SK-N-SH treated with all-trans-retinoic acid at 6 μM for 48 hours (cell line): Measurements from ENCODE around the gene ALK.

Experiments used
- ATAC-seq: fragments of 200-7000 bp; cut with Tn5 transposase; 3 replicates; pipeline ENCODE4 v1.9.1; 2020; ENCODE audit warnings: mild to moderate bottlenecking, moderate library complexity
- ARNTL ChIP-seq: fragments of 450-650 bp; formaldehyde crosslinking; IDR thresholded peaks from 2 replicates; pipeline ENCODE4 v1.5.0; 2020; ENCODE audit warnings: low read depth, mild to moderate bottlenecking, moderate library complexity, borderline replicate concordance
- BACH2 ChIP-seq: fragments of 250-450 bp; sonication (Bioruptor Pico); IDR thresholded peaks from 2 replicates; pipeline ENCODE4 v1.9.0; 2021; ENCODE audit warnings: mild to moderate bottlenecking, borderline replicate concordance
- CSDC2 ChIP-seq: fragments of 250-450 bp; sonication (Bioruptor Pico); IDR thresholded peaks from 2 replicates; pipeline ENCODE4 v1.5.0; 2020; ENCODE audit warnings: mild to moderate bottlenecking, moderate library complexity
- ESRRG ChIP-seq: fragments of 250-450 bp; sonication (Bioruptor Pico); IDR thresholded peaks from 2 replicates; pipeline ENCODE4 v1.6.1; 2021; ENCODE audit warnings: mild to moderate bottlenecking
- GLIS3 ChIP-seq: fragments of 250-450 bp; sonication (Bioruptor Pico); IDR thresholded peaks from 2 replicates; pipeline ENCODE4 v1.5.0; 2020; ENCODE audit warnings: mild to moderate bottlenecking, moderate library complexity
- ISL1 ChIP-seq: fragments of 250-450 bp; sonication (Bioruptor Pico); IDR thresholded peaks from 2 replicates; pipeline ENCODE4 v2.1.2; 2022; ENCODE audit warnings: mild to moderate bottlenecking, moderate library complexity
- OSR1 ChIP-seq: fragments of 250-450 bp; sonication (Bioruptor Pico); IDR thresholded peaks from 2 replicates; pipeline ENCODE4 v1.8.0; 2022; ENCODE audit warnings: moderate library complexity, mild to moderate bottlenecking, inconsistent platforms
- PPARA ChIP-seq: fragments of 250-450 bp; sonication (Bioruptor Pico); IDR thresholded peaks from 2 replicates; pipeline ENCODE4 v1.5.0; 2020; ENCODE audit warnings: mild to moderate bottlenecking, borderline replicate concordance
- RARB ChIP-seq: fragments of 250-450 bp; sonication (Bioruptor Pico); IDR thresholded peaks from 2 replicates; pipeline ENCODE4 v1.8.0; 2021; ENCODE audit warnings: mild to moderate bottlenecking, moderate library complexity
- SNAI2 ChIP-seq: fragments of 250-450 bp; sonication (Bioruptor Pico); IDR thresholded peaks from 2 replicates; pipeline ENCODE4 v1.5.0; 2020; ENCODE audit warnings: mild to moderate bottlenecking, moderate library complexity
- TCF4 ChIP-seq: fragments of 250-450 bp; sonication (Bioruptor Pico); IDR thresholded peaks from 2 replicates; pipeline ENCODE4 v1.8.0; 2021; ENCODE audit warnings: mild to moderate bottlenecking, moderate library complexity, borderline replicate concordance
- ZC3H10 ChIP-seq: fragments of 250-450 bp; sonication (Bioruptor Pico); IDR thresholded peaks from 2 replicates; pipeline ENCODE4 v1.5.1; 2021; ENCODE audit warnings: mild to moderate bottlenecking, moderate library complexity
- ZFP3 ChIP-seq: fragments of 250-450 bp; sonication (Bioruptor Pico); IDR thresholded peaks from 2 replicates; pipeline ENCODE4 v1.5.0; 2020; ENCODE audit warnings: mild to moderate bottlenecking, moderate library complexity
- ZFP30 ChIP-seq: fragments of 450-650 bp; formaldehyde crosslinking; IDR thresholded peaks from 2 replicates; pipeline ENCODE4 v1.5.0; 2022; ENCODE audit warnings: mild to moderate bottlenecking, moderate library complexity
- ZNF565 ChIP-seq: fragments of 450-650 bp; formaldehyde crosslinking; conservative IDR thresholded peaks from 2 replicates; pipeline ENCODE4 v1.5.0; 2020; ENCODE audit warnings: low read depth, mild to moderate bottlenecking, moderate library complexity
- ZNF70 ChIP-seq: fragments of 450-650 bp; formaldehyde crosslinking; IDR thresholded peaks from 2 replicates; pipeline ENCODE4 v1.5.0; 2020; ENCODE audit warnings: mild to moderate bottlenecking, moderate library complexity
- ZNF8 ChIP-seq: fragments of 450-650 bp; formaldehyde crosslinking; IDR thresholded peaks from 2 replicates; pipeline ENCODE4 v1.5.0; 2020; ENCODE audit warnings: mild to moderate bottlenecking, moderate library complexity
- TF ChIP-seq, protein P1 (sequence below): fragments of 250-450 bp; sonication (Bioruptor Pico); IDR thresholded peaks from 2 replicates; pipeline ENCODE4 v1.5.0; 2020; ENCODE audit warnings: mild to moderate bottlenecking, moderate library complexity
- TF ChIP-seq, protein P2 (sequence below): fragments of 250-450 bp; sonication (Bioruptor Pico); IDR thresholded peaks from 2 replicates; pipeline ENCODE4 v1.8.0; 2021; ENCODE audit warnings: low read depth, mild to moderate bottlenecking, moderate library complexity, borderline replicate concordance
- TF ChIP-seq, protein P3 (sequence below): fragments of 250-450 bp; sonication (Bioruptor Pico); IDR thresholded peaks from 2 replicates; pipeline ENCODE4 v1.5.1; 2021; ENCODE audit warnings: mild to moderate bottlenecking, moderate library complexity

The ALK gene

DNA sequence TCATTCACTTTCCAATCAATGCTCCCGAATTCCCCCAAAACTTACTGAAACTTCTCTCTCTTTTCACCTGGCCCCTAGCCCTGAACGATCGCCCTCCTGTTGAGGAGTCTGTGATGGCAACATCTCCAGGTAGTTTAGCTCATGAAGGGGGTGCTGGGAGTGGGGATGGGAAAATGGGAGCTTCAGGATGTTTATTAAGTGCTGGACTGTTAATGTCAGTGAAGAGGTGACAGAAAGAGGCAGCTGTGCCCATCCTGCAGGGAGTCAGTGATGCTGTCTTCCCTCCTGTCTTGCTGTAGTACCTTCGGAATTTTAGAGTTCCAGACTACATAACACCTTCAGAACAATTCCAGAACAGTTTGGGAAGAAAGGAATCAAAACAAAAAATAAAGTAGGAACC, 308.8 kb downstream of the ALK start:
- no peak for ATAC-seq
- TF ChIP-seq ZC3H10 (CRISPR knock-in tag), result no peak
- TF ChIP-seq ISL1 (CRISPR knock-in tag), result no peak
- TF ChIP-seq, protein P1, sequence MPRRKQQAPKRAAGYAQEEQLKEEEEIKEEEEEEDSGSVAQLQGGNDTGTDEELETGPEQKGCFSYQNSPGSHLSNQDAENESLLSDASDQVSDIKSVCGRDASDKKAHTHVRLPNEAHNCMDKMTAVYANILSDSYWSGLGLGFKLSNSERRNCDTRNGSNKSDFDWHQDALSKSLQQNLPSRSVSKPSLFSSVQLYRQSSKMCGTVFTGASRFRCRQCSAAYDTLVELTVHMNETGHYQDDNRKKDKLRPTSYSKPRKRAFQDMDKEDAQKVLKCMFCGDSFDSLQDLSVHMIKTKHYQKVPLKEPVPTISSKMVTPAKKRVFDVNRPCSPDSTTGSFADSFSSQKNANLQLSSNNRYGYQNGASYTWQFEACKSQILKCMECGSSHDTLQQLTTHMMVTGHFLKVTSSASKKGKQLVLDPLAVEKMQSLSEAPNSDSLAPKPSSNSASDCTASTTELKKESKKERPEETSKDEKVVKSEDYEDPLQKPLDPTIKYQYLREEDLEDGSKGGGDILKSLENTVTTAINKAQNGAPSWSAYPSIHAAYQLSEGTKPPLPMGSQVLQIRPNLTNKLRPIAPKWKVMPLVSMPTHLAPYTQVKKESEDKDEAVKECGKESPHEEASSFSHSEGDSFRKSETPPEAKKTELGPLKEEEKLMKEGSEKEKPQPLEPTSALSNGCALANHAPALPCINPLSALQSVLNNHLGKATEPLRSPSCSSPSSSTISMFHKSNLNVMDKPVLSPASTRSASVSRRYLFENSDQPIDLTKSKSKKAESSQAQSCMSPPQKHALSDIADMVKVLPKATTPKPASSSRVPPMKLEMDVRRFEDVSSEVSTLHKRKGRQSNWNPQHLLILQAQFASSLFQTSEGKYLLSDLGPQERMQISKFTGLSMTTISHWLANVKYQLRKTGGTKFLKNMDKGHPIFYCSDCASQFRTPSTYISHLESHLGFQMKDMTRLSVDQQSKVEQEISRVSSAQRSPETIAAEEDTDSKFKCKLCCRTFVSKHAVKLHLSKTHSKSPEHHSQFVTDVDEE, result no peak

DNA sequence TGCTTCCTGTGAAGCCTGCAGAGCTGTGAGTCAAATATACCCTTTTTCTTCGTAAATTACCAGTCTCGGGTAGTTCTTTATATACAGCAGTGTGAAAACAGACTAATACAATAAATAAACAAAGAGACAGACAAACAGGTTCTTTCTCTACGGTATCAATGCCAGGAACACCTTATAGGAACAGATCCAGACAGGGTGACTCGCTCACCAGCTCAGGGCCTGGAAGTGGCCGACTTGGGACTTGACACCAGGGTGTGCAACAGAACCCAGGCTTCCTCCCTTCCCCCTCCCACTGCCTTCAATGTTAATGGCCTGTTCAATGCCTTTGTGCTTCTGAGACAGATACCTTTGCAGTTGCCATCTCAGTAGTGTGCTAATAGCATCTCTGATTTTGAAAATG, 309.5 kb downstream of the ALK start:
- TF ChIP-seq ZNF565 (CRISPR knock-in tag) (no peak), PPARA (CRISPR knock-in tag) (no peak), ZC3H10 (CRISPR knock-in tag) (no peak), OSR1 (CRISPR knock-in tag) (no peak), ZNF70 (CRISPR knock-in tag) (no peak), ZFP30 (CRISPR knock-in tag) (no peak), RARB (CRISPR knock-in tag) (no peak), ZFP3 (CRISPR knock-in tag) (no peak), CSDC2 (CRISPR knock-in tag) (no peak)
- TF ChIP-seq, protein P2, sequence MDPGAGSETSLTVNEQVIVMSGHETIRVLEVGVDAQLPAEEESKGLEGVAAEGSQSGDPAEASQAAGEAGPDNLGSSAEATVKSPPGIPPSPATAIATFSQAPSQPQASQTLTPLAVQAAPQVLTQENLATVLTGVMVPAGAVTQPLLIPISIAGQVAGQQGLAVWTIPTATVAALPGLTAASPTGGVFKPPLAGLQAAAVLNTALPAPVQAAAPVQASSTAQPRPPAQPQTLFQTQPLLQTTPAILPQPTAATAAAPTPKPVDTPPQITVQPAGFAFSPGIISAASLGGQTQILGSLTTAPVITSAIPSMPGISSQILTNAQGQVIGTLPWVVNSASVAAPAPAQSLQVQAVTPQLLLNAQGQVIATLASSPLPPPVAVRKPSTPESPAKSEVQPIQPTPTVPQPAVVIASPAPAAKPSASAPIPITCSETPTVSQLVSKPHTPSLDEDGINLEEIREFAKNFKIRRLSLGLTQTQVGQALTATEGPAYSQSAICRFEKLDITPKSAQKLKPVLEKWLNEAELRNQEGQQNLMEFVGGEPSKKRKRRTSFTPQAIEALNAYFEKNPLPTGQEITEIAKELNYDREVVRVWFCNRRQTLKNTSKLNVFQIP, result no peak
- TF ChIP-seq, protein P3, sequence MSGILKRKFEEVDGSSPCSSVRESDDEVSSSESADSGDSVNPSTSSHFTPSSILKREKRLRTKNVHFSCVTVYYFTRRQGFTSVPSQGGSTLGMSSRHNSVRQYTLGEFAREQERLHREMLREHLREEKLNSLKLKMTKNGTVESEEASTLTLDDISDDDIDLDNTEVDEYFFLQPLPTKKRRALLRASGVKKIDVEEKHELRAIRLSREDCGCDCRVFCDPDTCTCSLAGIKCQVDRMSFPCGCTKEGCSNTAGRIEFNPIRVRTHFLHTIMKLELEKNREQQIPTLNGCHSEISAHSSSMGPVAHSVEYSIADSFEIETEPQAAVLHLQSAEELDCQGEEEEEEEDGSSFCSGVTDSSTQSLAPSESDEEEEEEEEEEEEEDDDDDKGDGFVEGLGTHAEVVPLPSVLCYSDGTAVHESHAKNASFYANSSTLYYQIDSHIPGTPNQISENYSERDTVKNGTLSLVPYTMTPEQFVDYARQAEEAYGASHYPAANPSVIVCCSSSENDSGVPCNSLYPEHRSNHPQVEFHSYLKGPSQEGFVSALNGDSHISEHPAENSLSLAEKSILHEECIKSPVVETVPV (CRISPR knock-in tag), result no peak
- TF ChIP-seq, protein P1, result no peak
- ATAC-seq, result no peak

DNA sequence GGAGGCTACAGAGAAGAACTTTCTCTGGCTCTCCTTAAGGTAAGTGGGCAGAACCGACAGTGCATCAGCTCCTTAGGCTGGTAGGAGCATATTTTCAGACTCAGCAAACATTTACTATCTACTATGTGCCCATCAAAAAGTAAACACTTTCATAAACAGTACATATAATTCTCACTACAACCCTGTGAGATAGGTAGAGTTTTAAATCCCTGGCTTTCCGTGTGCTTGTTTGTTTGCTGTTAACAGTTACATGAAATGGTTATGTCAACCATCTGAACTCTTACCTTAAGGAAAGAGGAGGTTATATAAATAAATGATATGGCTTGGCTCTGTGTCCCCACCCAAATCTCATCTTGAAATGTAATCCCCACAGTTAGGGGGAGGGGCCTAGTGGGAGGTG, 310.1 kb downstream of the ALK start:
- no peak for ATAC-seq
- TF ChIP-seq ARNTL (CRISPR knock-in tag) (no peak), TCF4 (CRISPR knock-in tag) (no peak), BACH2 (CRISPR knock-in tag) (no peak), ZNF565 (CRISPR knock-in tag) (no peak), ZNF8 (CRISPR knock-in tag) (no peak), SNAI2 (CRISPR knock-in tag) (no peak), ZC3H10 (CRISPR knock-in tag) (no peak), ZFP3 (CRISPR knock-in tag) (no peak), OSR1 (CRISPR knock-in tag) (no peak), ZNF70 (CRISPR knock-in tag) (no peak), PPARA (CRISPR knock-in tag) (no peak), ESRRG (CRISPR knock-in tag) (no peak), ISL1 (CRISPR knock-in tag) (no peak), CSDC2 (CRISPR knock-in tag) (no peak), ZFP30 (CRISPR knock-in tag) (no peak), GLIS3 (CRISPR knock-in tag) (no peak)
- TF ChIP-seq, protein P3 (CRISPR knock-in tag), result no peak
- TF ChIP-seq, protein P1, result no peak
- TF ChIP-seq, all 23 proteins: peak for 0
